GM23248 (cell line): ENCODE measurements around the gene TRDMT1. TPM values are rescaled to one million over a fixed set of nuclear protein-coding genes. Genes with fewer than 3 reads are reported as not detected.
A peak's percentile ranks its signal among the peaks of the same experiment; 100 is the strongest.

ENCODE experiments used
- DNase-seq: peaks from one replicate; pipeline ENCODE4 v3.0.0-alpha.2; 2015
- H2AFZ ChIP-seq: fragments of 200-600 bp; sonication (generic); 2 replicates; pipeline ENCODE4 v1.6.1; 2016; ENCODE audit warnings: antibody characterized with exemption
- H3F3A ChIP-seq: fragments of 200-600 bp; sonication (generic); 2 replicates; pipeline ENCODE4 v1.6.1; 2016; ENCODE audit warnings: mild to moderate bottlenecking, antibody characterized with exemption, mixed run types; ENCODE audit not compliant: insufficient read depth
- H3K27ac ChIP-seq: fragments of 200-600 bp; sonication (generic); 2 replicates; pipeline ENCODE4 v1.5.1; 2016; ENCODE audit warnings: mild to moderate bottlenecking
- H3K27me3 ChIP-seq: fragments of 200-600 bp; sonication (generic); replicated peaks from 2 replicates; pipeline ENCODE4 v1.6.1; 2016; ENCODE audit warnings: mild to moderate bottlenecking; ENCODE audit not compliant: insufficient read depth
- H3K36me3 ChIP-seq: fragments of 200-600 bp; sonication (generic); 2 replicates; pipeline ENCODE4 v1.6.1; 2016; ENCODE audit warnings: low read depth, mild to moderate bottlenecking
- H3K4me1 ChIP-seq: fragments of 200-600 bp; sonication (generic); 2 replicates; pipeline ENCODE4 v1.6.1; 2016; ENCODE audit warnings: mild to moderate bottlenecking; ENCODE audit not compliant: insufficient read depth
- H3K4me2 ChIP-seq: fragments of 200-600 bp; sonication (generic); one replicate; pipeline ENCODE4 v1.6.1; 2016; ENCODE audit warnings: mild to moderate bottlenecking; ENCODE audit not compliant: unreplicated experiment
- H3K4me3 ChIP-seq: fragments of 200-600 bp; sonication (generic); 2 replicates; pipeline ENCODE4 v1.5.1; 2016; ENCODE audit warnings: mild to moderate bottlenecking
- H3K79me2 ChIP-seq: fragments of 200-600 bp; sonication (generic); 2 replicates; pipeline ENCODE4 v1.6.1; 2016; ENCODE audit warnings: mild to moderate bottlenecking; ENCODE audit not compliant: insufficient read depth
- H3K9ac ChIP-seq: fragments of 200-600 bp; sonication (generic); 2 replicates; pipeline ENCODE4 v1.6.1; 2016; ENCODE audit warnings: mild to moderate bottlenecking
- H3K9me2 ChIP-seq: fragments of 200-600 bp; sonication (generic); 2 replicates; pipeline ENCODE4 v1.6.1; 2016; ENCODE audit warnings: mixed run types, mild to moderate bottlenecking, moderate library complexity; ENCODE audit not compliant: insufficient read depth
- H3K9me3 ChIP-seq: fragments of 200-600 bp; sonication (generic); one replicate; pipeline ENCODE4 v1.6.1; 2017; ENCODE audit warnings: low read depth
- H4K20me1 ChIP-seq: fragments of 200-600 bp; sonication (generic); 2 replicates; pipeline ENCODE4 v1.6.0; 2016; ENCODE audit not compliant: insufficient read depth
- EZH2 ChIP-seq: fragments of 200-600 bp; sonication (generic); IDR thresholded peaks from 2 replicates; pipeline ENCODE4 v1.6.1; 2018; ENCODE audit warnings: antibody characterized with exemption, mild to moderate bottlenecking; ENCODE audit not compliant: insufficient read depth, poor library complexity, severe bottlenecking
- EZH2phosphoT487 ChIP-seq: fragments of 200-600 bp; sonication (generic); IDR thresholded peaks from 2 replicates; pipeline ENCODE4 v1.6.1; 2018; ENCODE audit warnings: antibody characterized with exemption, moderate library complexity, mild to moderate bottlenecking, low read depth; ENCODE audit not compliant: insufficient read depth
- WGBS, 2 experiments: methylation state at CpG; one replicate each; pipeline ENCODE4 v1.1.6; 2015 to 2017; ENCODE audit warnings: low lambda C conversion rate in 2 of 2, low coverage in 1 of 2; ENCODE audit errors: missing lambda C conversion rate in 2 of 2; 5-methylcytosine and 5-hydroxymethylcytosine counted together
- in situ Hi-C: fragments of 300-500 bp; cut with MboI; formaldehyde crosslinking; loops from 2 replicates; pipeline ENCODE4 v1.15.0; 2020
- polyA plus RNA-seq: library from polyadenylated mRNA; unstranded; fragments of >200 nt; fragmentation: Nextera tagmentation; extraction: Ambion mirVana; gene quantifications from 2 replicates; pipeline ENCODE4 v1.2.1, GENCODE V29; 2016
- total RNA-seq: library from RNA; depleted of rRNA; stranded (reverse); fragments of >200 nt; shearing (Covaris generic); gene quantifications from 2 replicates; pipeline ENCODE4 v1.2.3, GENCODE V29; 2014; rRNA removed

The TRDMT1 gene
- total RNA-seq (4.4 and 13.0 TPM in 2 replicates), polyA plus RNA-seq (4.3 and 7.2 TPM in 2 replicates)

- DNase-seq, result peak; percentile 98
- H3F3A ChIP-seq, result peaks cover 46% of the 10 kb centered on the region
- H3K36me3 ChIP-seq, result no peaks in the 10 kb centered on the region
- WGBS, 2 experiments, result 1 to 2% methylated on average over 50 to 58 of the region's 60 CpGs
- H3K9ac ChIP-seq, result peak within 1 kb of the TSS; percentile 99
- in situ Hi-C loops, result no loop called here
- no peaks in the 10 kb centered on the region for H4K20me1 ChIP-seq
- H3K4me3 ChIP-seq, result peak within 1 kb of the TSS; percentile 84
- H3K4me2 ChIP-seq, result peak within 1 kb of the TSS; percentile 99
- H3K9me2 ChIP-seq, result no peaks in the 10 kb centered on the region
- H3K9me3 ChIP-seq, result no peaks in the 10 kb centered on the region
- TF ChIP-seq EZH2phosphoT487 (no peak), EZH2 (no peak)
- no peaks in the 10 kb centered on the region for H3K27me3 ChIP-seq
- peaks cover 52% of the 10 kb centered on the region for H3K79me2 ChIP-seq
- peak within 1 kb of the TSS; percentile 100 for H3K27ac ChIP-seq
- H3K4me1 ChIP-seq, result peaks cover 44% of the 10 kb centered on the region
- peak within 1 kb of the TSS; percentile 84 for H2AFZ ChIP-seq
Measured at GRCh38 chr10:17200912-17201793, at the start of gene TRDMT1. TSS of gene TRDMT1 (minus strand) at chr10:17201672. CDS start at chr10:17201634, 38 bp downstream.

GRCh38 chr10:17250736-17251135 lies 49.3 kb upstream of the TRDMT1 start:
- in situ Hi-C loops, result loop anchor here (5.0 to 25.0 kb wide), 2 partner anchors 413 to 1363 kb away; no protein-coding TSS in a partner anchor
- peaks cover 2% of the 10 kb centered on the region for H3K4me1 ChIP-seq
- H3K27ac ChIP-seq, result no peak overlapping the region
- H3F3A ChIP-seq, result no peaks in the 10 kb centered on the region
- H3K36me3 ChIP-seq, result no peaks in the 10 kb centered on the region
- H3K27me3 ChIP-seq, result no peaks in the 10 kb centered on the region
- no peaks in the 10 kb centered on the region for H4K20me1 ChIP-seq
- H3K4me3 ChIP-seq, result no peak overlapping the region
- no peak overlapping the region for H3K4me2 ChIP-seq
- H2AFZ ChIP-seq, result no peak overlapping the region
- WGBS, 2 experiments, result 100% methylated on average over 2 of the region's 2 CpGs
- H3K9ac ChIP-seq, result no peak overlapping the region
- no peaks in the 10 kb centered on the region for H3K9me2 ChIP-seq
- TF ChIP-seq EZH2phosphoT487 (no peak), EZH2 (no peak)
- no peaks in the 10 kb centered on the region for H3K9me3 ChIP-seq
- H3K79me2 ChIP-seq, result no peaks in the 10 kb centered on the region
- peak; percentile 10 for DNase-seq

- no peaks in the 10 kb centered on the region for H3K27me3 ChIP-seq
- H3K36me3 ChIP-seq, result no peaks in the 10 kb centered on the region
- H3K4me1 ChIP-seq, result no peaks in the 10 kb centered on the region
- H3K9me2 ChIP-seq, result no peaks in the 10 kb centered on the region
- in situ Hi-C loops, result loop anchor here (5.0 to 25.0 kb wide), 2 partner anchors 413 to 1363 kb away; no protein-coding TSS in a partner anchor
- peak; percentile 32 for DNase-seq
- no peak overlapping the region for H2AFZ ChIP-seq
- H3F3A ChIP-seq, result no peaks in the 10 kb centered on the region
- no peaks in the 10 kb centered on the region for H3K79me2 ChIP-seq
- no peaks in the 10 kb centered on the region for H3K9me3 ChIP-seq
- no peak for TF ChIP-seq EZH2
- no peak for TF ChIP-seq EZH2phosphoT487
- no peak overlapping the region for H3K4me2 ChIP-seq
- H3K27ac ChIP-seq, result no peak overlapping the region
- H3K9ac ChIP-seq, result no peak overlapping the region
- H3K4me3 ChIP-seq, result no peak overlapping the region
- WGBS, 2 experiments, result 50 to 56% methylated on average over 4 of the region's 4 CpGs
- H4K20me1 ChIP-seq, result no peaks in the 10 kb centered on the region
Measured at GRCh38 chr10:17249820-17250219, 48.3 kb upstream of the TRDMT1 start.

GRCh38 chr10:17248964-17249363 lies 47.5 kb upstream of the TRDMT1 start:
- H3K4me3 ChIP-seq, result no peak overlapping the region
- H3K27ac ChIP-seq, result no peak overlapping the region
- H3K4me2 ChIP-seq, result no peak overlapping the region
- in situ Hi-C loops, result no loop called here
- H3K4me1 ChIP-seq, result no peaks in the 10 kb centered on the region
- no peaks in the 10 kb centered on the region for H3K9me2 ChIP-seq
- H3K79me2 ChIP-seq, result no peaks in the 10 kb centered on the region
- H3K36me3 ChIP-seq, result no peaks in the 10 kb centered on the region
- H3K9me3 ChIP-seq, result no peaks in the 10 kb centered on the region
- DNase-seq, result no peak
- H2AFZ ChIP-seq, result no peak overlapping the region
- no peaks in the 10 kb centered on the region for H3K27me3 ChIP-seq
- H3F3A ChIP-seq, result no peaks in the 10 kb centered on the region
- H4K20me1 ChIP-seq, result no peaks in the 10 kb centered on the region
- WGBS, 2 experiments, result 89 to 100% methylated on average over 1 of the region's 1 CpG
- TF ChIP-seq EZH2, result no peak
- TF ChIP-seq EZH2phosphoT487, result no peak
- H3K9ac ChIP-seq, result no peak overlapping the region
